HG03097 (cell line): ENCODE data around the gene IL37.
"Not testable (repeated sequence)": the region's sequence is repeated elsewhere in the genome, so short reads cannot be mapped to it uniquely, and the experiment has no call there.

ENCODE experiments used
- ATAC-seq: cut with Tn5 transposase; IDR thresholded peaks from one replicate; pipeline ENCODE4 v1.9.1; 2021; ENCODE audit not compliant: unreplicated experiment, low FRiP score

IL37 gene

GRCh38 chr2:112887964-112888749 is 22.8 kb upstream of the IL37 start:
- ATAC-seq: no peak

DNA sequence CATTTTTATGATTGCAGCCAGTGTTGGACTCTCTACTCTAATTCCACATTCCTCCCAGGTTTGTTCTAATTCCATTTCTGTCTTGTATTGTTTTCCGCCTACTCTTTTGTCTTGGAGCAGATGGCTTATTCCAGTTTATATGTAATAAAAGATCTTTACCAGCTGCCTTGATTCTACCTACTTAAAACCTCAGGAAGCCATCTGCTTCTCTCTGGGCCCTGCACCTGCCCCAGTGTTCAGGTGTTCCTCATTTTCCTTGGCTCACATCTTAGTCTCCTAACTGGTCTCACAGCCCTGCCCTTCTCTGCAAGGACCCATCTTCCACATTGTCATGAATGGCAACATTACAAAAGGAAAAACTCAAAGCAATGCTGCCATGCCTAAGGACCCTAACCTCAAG is 21.0 kb upstream of the IL37 start:
- no peak for ATAC-seq

DNA sequence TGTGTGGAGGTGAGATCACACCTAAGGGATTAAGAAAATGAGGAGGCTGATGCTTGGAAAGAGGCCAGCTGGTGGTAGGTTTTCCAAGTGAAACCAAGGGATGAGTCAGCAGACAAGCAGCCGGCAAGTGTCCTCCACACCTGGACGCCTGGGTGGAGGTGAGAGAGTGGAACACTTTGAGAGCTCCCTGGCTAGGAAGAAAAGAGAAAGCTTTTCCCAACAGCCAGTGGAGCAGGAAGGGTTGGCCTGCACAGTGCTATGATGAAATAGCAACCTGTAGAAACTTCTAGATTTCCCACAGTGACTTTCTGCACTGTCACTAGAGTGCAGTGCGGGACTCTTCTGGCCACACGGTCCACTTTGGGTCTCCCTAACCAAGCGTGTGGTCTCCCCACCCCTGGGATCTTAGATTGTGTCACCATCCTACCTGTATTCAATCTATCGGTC is 19.6 kb upstream of the IL37 start:
- ATAC-seq: no peak

DNA sequence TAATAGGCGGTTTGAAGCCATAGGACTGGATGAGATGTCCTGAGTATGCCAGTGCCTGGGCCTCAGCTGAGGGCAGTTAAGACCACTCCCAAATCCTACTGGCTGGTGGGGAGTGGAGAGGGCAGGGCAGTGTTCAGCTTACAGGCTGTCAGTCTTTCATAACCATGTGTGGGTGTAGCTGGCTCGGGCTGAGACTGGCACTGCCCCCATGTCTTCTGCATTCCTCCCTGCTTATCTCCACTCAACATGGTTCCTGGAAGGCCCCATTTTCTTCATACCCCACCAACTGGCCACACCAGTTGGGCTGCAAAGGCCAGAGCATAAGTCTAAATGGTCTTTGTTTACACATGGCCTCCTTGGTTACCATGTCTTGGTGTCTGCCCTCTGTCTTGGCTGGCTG is 17.2 kb upstream of the IL37 start:
- no peak for ATAC-seq

GRCh38 chr2:112896909-112897623 is 13.9 kb upstream of the IL37 start:
- no peak for ATAC-seq

DNA sequence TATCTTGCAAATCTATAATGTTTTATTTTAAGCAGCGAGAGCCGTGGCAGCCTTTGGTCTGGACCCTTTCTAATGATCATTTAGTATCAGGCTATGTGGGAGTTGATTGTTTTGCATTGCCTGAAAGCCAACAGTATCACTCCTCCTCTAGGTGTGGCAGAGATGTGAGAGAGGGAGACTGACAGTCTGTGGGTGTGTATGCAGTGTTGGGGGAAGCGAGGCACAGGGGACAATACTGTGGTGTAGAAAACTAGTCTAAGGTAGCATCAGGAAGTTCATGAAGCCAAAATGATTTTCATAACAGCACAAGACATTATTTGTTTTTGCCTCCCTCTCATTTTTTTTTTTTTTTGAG is 13.4 kb upstream of the IL37 start:
- no peak for ATAC-seq

DNA sequence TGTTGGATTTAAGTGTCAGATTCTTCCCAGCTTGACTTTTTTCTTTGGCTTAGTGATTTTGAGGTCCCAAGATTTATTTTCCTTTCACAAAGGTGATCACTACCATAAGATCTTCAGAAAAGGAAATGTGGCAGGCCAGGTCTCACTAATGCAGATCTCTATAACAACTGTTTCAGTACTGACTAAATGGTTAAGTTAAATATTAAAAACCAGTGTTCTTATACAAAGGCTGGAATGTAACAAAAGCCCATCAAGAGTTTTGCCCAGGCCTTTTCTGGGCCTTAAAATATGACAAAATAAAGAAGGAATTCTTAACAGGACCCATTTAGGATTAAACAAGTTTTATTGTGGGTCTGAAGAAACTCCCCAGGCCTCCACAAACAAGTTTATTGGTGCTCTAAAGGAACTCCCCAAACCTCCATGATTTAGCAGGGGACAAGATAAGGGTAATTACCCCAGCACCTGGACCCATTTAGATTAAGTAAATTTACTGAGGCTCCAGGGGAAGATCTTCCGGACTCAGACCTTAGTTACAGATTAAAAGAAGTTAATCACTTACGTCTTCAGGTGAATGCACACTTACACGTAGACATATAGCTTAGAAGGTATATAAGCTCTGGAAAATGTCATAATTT is 9.4 kb upstream of the IL37 start:
- ATAC-seq: not testable (repeated sequence)

DNA sequence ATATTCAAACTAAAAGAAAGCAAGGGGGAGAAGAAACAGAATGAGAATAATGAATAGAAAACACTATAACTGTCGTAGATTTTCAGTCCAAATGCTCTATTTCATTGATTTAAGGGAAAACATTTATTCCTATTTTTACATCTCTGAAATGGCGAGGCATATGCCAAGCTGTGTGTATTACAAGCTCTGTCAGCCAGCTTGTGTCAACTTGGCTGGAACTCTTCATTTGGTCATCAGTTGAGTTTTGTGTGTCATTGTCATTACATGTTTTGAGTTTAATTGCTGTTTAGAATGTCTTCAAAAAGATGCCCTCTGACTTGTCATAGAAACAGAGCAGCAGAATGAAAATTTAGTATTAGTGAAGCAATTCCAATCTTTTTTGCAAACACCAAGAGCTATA is 8.1 kb upstream of the IL37 start:
- no peak for ATAC-seq

- no peak for ATAC-seq
Measured at GRCh38 chr2:112904883-112905282, 6.1 kb upstream of the IL37 start.

DNA sequence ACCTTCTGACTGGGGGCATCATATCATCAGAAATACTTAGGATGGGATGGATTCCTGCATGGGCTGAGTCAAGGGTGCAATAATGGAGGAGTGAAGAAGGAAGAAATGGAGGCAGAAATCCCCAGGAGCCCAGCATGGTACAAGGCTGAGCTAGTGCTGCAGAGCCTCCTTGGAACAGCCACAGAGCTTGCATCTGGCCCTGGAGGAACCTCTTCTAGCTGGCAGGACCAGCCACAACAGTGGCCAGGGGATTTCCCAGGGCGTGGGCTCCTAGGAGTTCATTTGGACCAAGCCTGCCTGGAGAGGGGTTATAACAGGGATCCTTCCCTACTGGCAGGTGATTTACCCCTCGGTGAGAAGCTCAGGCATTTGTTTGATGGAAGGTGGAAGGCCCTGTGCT is 4.7 kb upstream of the IL37 start:
- no peak for ATAC-seq

DNA sequence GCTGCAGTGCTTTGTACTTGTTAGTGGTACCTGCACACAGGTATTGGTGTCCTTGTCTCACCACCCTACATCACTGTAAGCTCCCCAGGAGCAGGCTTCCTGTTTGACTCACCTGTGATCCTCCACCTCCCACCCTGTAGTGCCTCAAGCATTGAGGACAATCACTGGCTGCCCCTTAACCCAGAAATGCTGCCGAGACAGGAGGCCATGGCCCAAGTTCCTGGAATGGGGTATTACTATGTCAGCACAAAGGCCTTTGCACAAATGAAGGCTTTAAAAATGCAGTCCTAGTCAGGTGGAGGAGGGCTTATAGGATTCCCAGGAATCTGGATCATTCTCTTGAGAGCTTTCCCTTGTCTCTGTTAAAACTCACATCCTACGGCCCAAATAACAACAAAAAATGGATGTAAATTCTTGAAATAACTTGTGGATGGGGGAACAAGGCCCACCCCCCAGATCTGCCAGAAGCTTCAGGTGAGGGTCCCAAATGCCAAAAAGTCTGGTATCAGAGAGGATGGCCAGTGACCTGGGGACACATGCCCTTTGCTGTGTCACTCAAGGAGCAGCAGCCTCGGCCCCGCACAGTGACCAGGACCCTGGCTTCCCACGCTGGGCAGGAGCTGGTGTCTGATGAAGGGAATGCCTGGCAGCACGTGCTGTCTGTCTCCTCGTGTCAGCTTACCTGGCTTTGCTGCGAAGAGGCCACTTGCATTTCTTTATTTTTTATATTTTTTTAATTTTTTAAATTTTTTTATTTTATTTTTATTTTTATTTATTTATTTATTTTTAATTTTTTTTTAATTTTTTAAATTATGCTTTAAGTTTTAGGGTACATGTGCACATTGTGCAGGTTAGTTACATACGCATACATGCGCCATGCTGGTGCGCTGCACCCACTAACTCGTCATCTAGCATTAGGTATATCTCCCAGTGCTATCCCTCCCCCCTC is 3.7 kb upstream of the IL37 start:
- no peak for ATAC-seq

DNA sequence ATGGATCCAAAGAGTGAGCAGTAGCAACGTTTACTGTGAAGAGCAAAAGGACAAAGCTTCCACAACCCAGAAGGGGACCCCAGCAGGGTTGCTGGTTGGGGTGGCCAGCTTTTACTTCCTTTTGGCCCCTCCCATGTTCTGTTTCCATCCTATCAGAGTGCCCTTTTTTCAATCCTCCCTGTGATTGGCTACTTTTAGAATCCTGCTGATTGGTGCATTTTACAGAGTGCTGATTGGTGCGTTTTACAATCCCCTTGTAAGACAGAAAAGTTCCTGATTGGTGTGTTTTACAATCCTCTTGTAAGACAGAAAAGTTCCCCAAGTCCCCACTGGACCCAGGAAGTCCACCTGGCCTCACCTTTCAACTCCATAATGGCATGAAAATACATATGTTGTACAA is 2.4 kb upstream of the IL37 start:
- ATAC-seq: not testable (repeated sequence)

- no peak for ATAC-seq
Measured at GRCh38 chr2:112910219-112910618, 746 bp upstream of the IL37 start.

DNA sequence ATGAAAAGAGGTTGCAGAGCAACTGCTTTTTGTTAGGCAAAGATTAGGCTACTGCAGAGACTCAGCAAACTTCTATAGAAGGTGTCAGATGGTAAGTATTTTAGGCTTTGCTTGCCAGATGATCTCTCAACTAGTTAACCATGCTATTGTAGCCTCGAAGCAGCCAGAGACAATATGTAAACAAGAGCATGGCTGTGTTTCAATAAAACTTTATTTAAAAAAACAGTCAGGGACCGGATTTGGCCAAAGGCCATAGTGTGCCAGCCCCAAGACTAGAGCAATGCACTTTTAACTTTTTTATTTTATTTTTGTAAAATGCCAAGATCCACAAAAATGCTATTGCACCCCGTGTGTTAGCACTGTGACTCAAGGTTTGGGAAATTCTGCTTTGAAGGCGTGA is 1.4 kb downstream of the IL37 start:
- ATAC-seq: no peak

DNA sequence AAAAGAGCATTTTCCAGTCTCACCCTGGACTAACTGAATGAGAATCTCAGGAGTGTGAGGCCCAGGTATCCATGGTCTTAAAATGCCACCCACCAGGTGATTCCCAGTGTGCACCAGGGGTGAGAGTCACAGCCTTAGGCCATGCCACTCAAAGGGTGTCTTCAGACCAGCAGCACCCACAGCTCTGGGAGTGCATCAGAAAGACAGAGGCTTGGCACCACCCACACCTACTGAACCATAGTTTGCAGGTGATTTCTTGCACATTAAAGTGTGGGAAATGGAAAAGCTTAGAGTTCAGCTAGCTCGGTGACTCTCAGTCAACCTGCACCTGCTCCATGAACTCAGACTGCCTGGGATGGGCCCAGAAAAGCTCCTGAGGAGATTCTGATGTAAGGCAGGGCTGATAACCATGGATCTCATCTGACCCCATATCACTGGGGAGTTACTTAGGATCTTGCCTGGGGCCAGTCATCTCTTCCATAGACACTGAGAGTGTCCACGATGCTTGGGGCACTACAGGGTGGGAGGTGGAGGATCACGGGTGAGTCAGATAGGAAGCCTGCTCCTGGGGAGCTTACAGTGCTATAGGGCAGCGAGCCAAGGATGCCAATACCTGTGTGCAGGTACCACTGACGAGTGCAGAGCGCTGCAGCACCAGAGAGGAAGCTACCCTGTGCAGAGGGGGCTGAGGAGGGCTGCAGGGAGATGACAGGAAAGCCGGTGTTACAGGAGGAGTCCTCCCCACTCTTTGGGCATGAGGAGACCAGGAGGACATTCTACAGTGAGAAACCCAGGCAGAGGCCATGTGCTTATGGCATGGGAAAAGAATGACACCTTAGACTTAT is 4.6 kb downstream of the IL37 start:
- ATAC-seq: no peak

GRCh38 chr2:112916145-112916571 is 5.2 kb downstream of the IL37 start:
- no peak for ATAC-seq

DNA sequence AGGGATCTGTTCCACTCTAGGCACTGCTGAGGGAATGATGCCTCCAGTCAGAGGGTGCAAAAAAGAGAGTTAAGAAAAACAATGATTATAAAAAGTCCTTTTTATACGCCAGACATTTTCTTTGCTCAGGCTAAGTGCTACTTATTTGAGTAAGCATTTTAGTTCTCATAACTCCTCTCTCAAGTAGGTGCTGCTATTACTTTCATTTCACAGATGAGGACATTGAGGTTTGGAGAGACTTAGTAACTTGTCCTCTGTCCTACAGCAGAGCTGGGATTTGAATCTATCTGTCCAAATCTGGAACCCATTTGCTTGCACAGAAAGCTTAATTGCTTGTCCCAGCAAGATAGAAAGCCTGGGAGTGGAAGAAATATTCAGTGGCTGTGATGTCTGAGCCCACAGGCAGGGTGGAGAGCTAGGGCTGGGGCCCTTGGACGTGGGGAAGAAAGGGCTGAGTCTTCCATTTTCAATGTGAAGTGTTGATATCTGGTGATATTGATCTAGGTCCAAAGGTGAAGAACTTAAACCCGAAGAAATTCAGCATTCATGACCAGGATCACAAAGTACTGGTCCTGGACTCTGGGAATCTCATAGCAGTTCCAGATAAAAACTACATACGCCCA is 5.8 kb downstream of the IL37 start:
- no peak for ATAC-seq

- ATAC-seq: no peak
Measured at GRCh38 chr2:112917856-112918255, 6.9 kb downstream of the IL37 start.

GRCh38 chr2:112918256-112918655 is 7.3 kb downstream of the IL37 start:
- no peak for ATAC-seq
